ENCODE data around the gene PSMB11.

- TF ChIP-seq CTCF (conservative IDR thresholded peaks at IDR 0.05; ENCODE audit: low read depth, low read length): no peak
- TF ChIP-seq EZH2phosphoT487 (IDR thresholded peaks at IDR 0.05; ENCODE audit: borderline replicate concordance, low read length): no peak
These were observed 28.5 kb downstream of the PSMB11 start for GRCh38 chr14:23070262-23071129.

Measured in PC-3 (cell line).